ENCODE data around the gene RPP14. TPM values are rescaled to one million over a fixed set of nuclear protein-coding genes. Genes with fewer than 3 reads are reported as not detected.
"Not testable (repeated sequence)": the region's sequence is repeated elsewhere in the genome, so short reads cannot be mapped to it uniquely, and the experiment has no call there.

Gene RPP14
- 10 to 100 TPM; 12.9 to 16.9 TPM for total RNA-seq

- CTCF ChIA-PET: interaction anchor here (0.7 to 4.6 kb wide), 63 partner anchors 8 to 1078 kb away, joined by 3 to 59 read pairs (median 5); partner anchors contain the start of genes ABHD6, FLNB, KCTD6 and PDHB
- Mint-ChIP-seq H3K27ac (peak within 1 kb of the TSS; percentile 99), H3K4me1 (peaks cover 32% of the 10 kb centered on the region), H3K27me3 (peaks cover 13% of the 10 kb centered on the region), H3K36me3 (peaks cover 12% of the 10 kb centered on the region), H3K4me3 (peak within 1 kb of the TSS; percentile 98), H3K9me3 (ENCODE audit: low read depth) (no peaks in the 10 kb centered on the region)
- peak; percentile 99 for DNase-seq
- ATAC-seq: peak; percentile 91
Measured at GRCh38 chr3:58305882-58306711, at the start of gene RPP14, which contains the start of gene HTD2. Gene RPP14 (plus strand): TSS chr3:58306245. CDS start chr3:58310330, 4,085 bp downstream. Gene HTD2 (plus strand): TSS chr3:58306520. CDS start chr3:58317614, 11,094 bp downstream.

- Mint-ChIP-seq H3K4me3 (no peak overlapping the region), H3K9me3 (ENCODE audit: low read depth) (no peaks in the 10 kb centered on the region), H3K36me3 (no peaks in the 10 kb centered on the region), H3K27ac (no peak overlapping the region), H3K27me3 (no peaks in the 10 kb centered on the region), H3K4me1 (peaks cover 27% of the 10 kb centered on the region)
- ATAC-seq (no peak), DNase-seq (no peak)
- CTCF ChIA-PET: no interaction called here
Measured at GRCh38 chr3:58256511-58256910, 49.5 kb upstream of the RPP14 start.

GRCh38 chr3:58258392-58259055, 47.5 kb upstream of the RPP14 start:
- CTCF ChIA-PET: interaction anchor here (1.4 kb wide), 1 partner anchor 41 kb away, joined by 3 read pairs; no protein-coding TSS in a partner anchor
- no peaks in the 10 kb centered on the region for H3K36me3 Mint-ChIP-seq
- no peak overlapping the region for H3K27ac Mint-ChIP-seq

GRCh38 chr3:58260261-58260731, 45.7 kb upstream of the RPP14 start:
- CTCF ChIA-PET: no interaction called here
- Mint-ChIP-seq H3K36me3 (no peaks in the 10 kb centered on the region), H3K4me1 (peaks cover 14% of the 10 kb centered on the region), H3K9me3 (ENCODE audit: low read depth) (no peaks in the 10 kb centered on the region), H3K4me3 (no peak overlapping the region), H3K27me3 (no peaks in the 10 kb centered on the region), H3K27ac (peak overlapping the region; percentile 27)
- ATAC-seq (peak; percentile 92), DNase-seq (peak; percentile 67)

More at GRCh38 chr3:58258392-58259055, 47.5 kb upstream of the RPP14 start:
- H3K4me1 Mint-ChIP-seq: peaks cover 14% of the 10 kb centered on the region
- H3K27me3 Mint-ChIP-seq: no peaks in the 10 kb centered on the region
- no peaks in the 10 kb centered on the region for H3K9me3 Mint-ChIP-seq (ENCODE audit: low read depth)
- ATAC-seq: no peak
- no peak overlapping the region for H3K4me3 Mint-ChIP-seq
- no peak for DNase-seq

GRCh38 chr3:58260733-58261132, 45.3 kb upstream of the RPP14 start:
- ATAC-seq: peak; percentile 31
- no peaks in the 10 kb centered on the region for H3K27me3 Mint-ChIP-seq
- peaks cover 14% of the 10 kb centered on the region for H3K4me1 Mint-ChIP-seq
- H3K36me3 Mint-ChIP-seq: no peaks in the 10 kb centered on the region
- DNase-seq: no peak
- H3K27ac Mint-ChIP-seq: no peak overlapping the region
- CTCF ChIA-PET: interaction anchor here (0.7 to 1.1 kb wide), 3 partner anchors 45 to 292 kb away, joined by 3 read pairs; partner anchors contain the start of genes HTD2 and RPP14
- H3K9me3 Mint-ChIP-seq (ENCODE audit: low read depth): no peaks in the 10 kb centered on the region
- H3K4me3 Mint-ChIP-seq: no peak overlapping the region

- Mint-ChIP-seq H3K36me3 (no peaks in the 10 kb centered on the region), H3K27me3 (no peaks in the 10 kb centered on the region), H3K4me1 (peaks cover 14% of the 10 kb centered on the region), H3K4me3 (no peak overlapping the region), H3K27ac (no peak overlapping the region), H3K9me3 (ENCODE audit: low read depth) (no peaks in the 10 kb centered on the region)
- CTCF ChIA-PET: interaction anchor here (1.1 kb wide), 1 partner anchor 44 kb away, joined by 3 read pairs; the partner anchor contains the start of genes HTD2 and RPP14
- ATAC-seq (no peak), DNase-seq (no peak)
Measured at GRCh38 chr3:58261954-58262666, 43.9 kb upstream of the RPP14 start.

- no peak overlapping the region for H3K27ac Mint-ChIP-seq
- DNase-seq: no peak
Measured at GRCh38 chr3:58266577-58266976, 39.5 kb upstream of the RPP14 start.

GRCh38 chr3:58267543-58267942, 38.5 kb upstream of the RPP14 start:
- H3K9me3 Mint-ChIP-seq (ENCODE audit: low read depth); ATAC-seq; H3K27ac Mint-ChIP-seq; CTCF ChIA-PET; H3K4me3 Mint-ChIP-seq; H3K4me1 Mint-ChIP-seq; H3K27me3 Mint-ChIP-seq; H3K36me3 Mint-ChIP-seq; DNase-seq: not testable (repeated sequence)

More at GRCh38 chr3:58266577-58266976, 39.5 kb upstream of the RPP14 start:
- H3K4me1 Mint-ChIP-seq: no peaks in the 10 kb centered on the region
- ATAC-seq: no peak
- CTCF ChIA-PET: no interaction called here
- no peaks in the 10 kb centered on the region for H3K9me3 Mint-ChIP-seq (ENCODE audit: low read depth)
- H3K36me3 Mint-ChIP-seq: peaks cover 2% of the 10 kb centered on the region
- H3K27me3 Mint-ChIP-seq: no peaks in the 10 kb centered on the region
- no peak overlapping the region for H3K4me3 Mint-ChIP-seq

GRCh38 chr3:58269356-58269755, 36.7 kb upstream of the RPP14 start:
- Mint-ChIP-seq H3K4me3 (no peak overlapping the region), H3K36me3 (peaks cover 5% of the 10 kb centered on the region), H3K27me3 (no peaks in the 10 kb centered on the region), H3K4me1 (peaks cover 8% of the 10 kb centered on the region), H3K9me3 (ENCODE audit: low read depth) (no peaks in the 10 kb centered on the region), H3K27ac (no peak overlapping the region)
- ATAC-seq: no peak
- DNase-seq: no peak
- CTCF ChIA-PET: no interaction called here

- CTCF ChIA-PET: interaction anchor here (1.0 to 1.4 kb wide), 2 partner anchors 12 to 33 kb away, joined by 3 to 5 read pairs; partner anchors contain the start of gene ABHD6
- H3K36me3 Mint-ChIP-seq: peaks cover 9% of the 10 kb centered on the region
- no peak overlapping the region for H3K4me3 Mint-ChIP-seq
- ATAC-seq: no peak
- H3K4me1 Mint-ChIP-seq: peaks cover 8% of the 10 kb centered on the region
- H3K27me3 Mint-ChIP-seq: no peaks in the 10 kb centered on the region
- H3K9me3 Mint-ChIP-seq (ENCODE audit: low read depth): no peaks in the 10 kb centered on the region
- no peak for DNase-seq
- no peak overlapping the region for H3K27ac Mint-ChIP-seq
Measured at GRCh38 chr3:58270485-58270884, 35.6 kb upstream of the RPP14 start.

GRCh38 chr3:58271901-58272501, 34.0 kb upstream of the RPP14 start:
- Mint-ChIP-seq H3K36me3 (peaks cover 15% of the 10 kb centered on the region), H3K27me3 (no peaks in the 10 kb centered on the region), H3K27ac (peak overlapping the region; percentile 45), H3K4me1 (peaks cover 8% of the 10 kb centered on the region), H3K4me3 (no peak overlapping the region), H3K9me3 (ENCODE audit: low read depth) (no peaks in the 10 kb centered on the region)
- peak; percentile 42 for ATAC-seq
- CTCF ChIA-PET: interaction anchor here (1.4 to 2.1 kb wide), 2 partner anchors 34 kb away, joined by 5 read pairs; partner anchors contain the start of genes ABHD6, HTD2 and RPP14
- no peak for DNase-seq

GRCh38 chr3:58272891-58273290, 33.2 kb upstream of the RPP14 start:
- H3K27me3 Mint-ChIP-seq: no peaks in the 10 kb centered on the region
- no peak overlapping the region for H3K4me3 Mint-ChIP-seq
- DNase-seq: no peak
- H3K9me3 Mint-ChIP-seq (ENCODE audit: low read depth): no peaks in the 10 kb centered on the region
- CTCF ChIA-PET: interaction anchor here (0.6 to 2.1 kb wide), 3 partner anchors 33 to 1202 kb away, joined by 3 to 5 read pairs (median 4); partner anchors contain the start of genes HTD2 and RPP14
- ATAC-seq: no peak
- H3K4me1 Mint-ChIP-seq: peaks cover 8% of the 10 kb centered on the region
- peaks cover 15% of the 10 kb centered on the region for H3K36me3 Mint-ChIP-seq
- H3K27ac Mint-ChIP-seq: no peak overlapping the region

Measured in activated CD8-positive, alpha-beta memory T cell treated with anti-CD3 and anti-CD28 coated beads, Interleukin-2, amount 10 ng/mL, durations not matched to agents 7 days and 5 days (primary cell).